ENCODE results near the gene ENOX1. TPM values are rescaled to one million over a fixed set of nuclear protein-coding genes. Genes with fewer than 3 reads are reported as not detected.

The ENOX1 gene
- total and polyA plus RNA-seq, 9 of the 15 experiments (the other 6 are each of a cell fraction or from before 2014, with no cell fraction given) = not detected

- no peak for TF ChIP-seq ZNF655 (CRISPR knock-in tag; IDR thresholded peaks at IDR 0.05)
- no peak for TF ChIP-seq EZH2 (IDR thresholded peaks at IDR 0.05; ENCODE audit: borderline replicate concordance, low read depth, low read length)
- no peak for TF ChIP-seq MYBL2 (IDR thresholded peaks at IDR 0.05; ENCODE audit: low read depth)
- no peak for TF ChIP-seq MYBL2 (CRISPR knock-in tag; IDR thresholded peaks at IDR 0.05; ENCODE audit: borderline replicate concordance)
- TF ChIP-seq DMBX1 (CRISPR knock-in tag; IDR thresholded peaks at IDR 0.05; ENCODE audit: borderline replicate concordance) = no peak
- no peak for TF ChIP-seq ZNF785 (CRISPR knock-in tag; IDR thresholded peaks at IDR 0.05)
- no peak for TF ChIP-seq ZNF639 (CRISPR knock-in tag; conservative IDR thresholded peaks at IDR 0.05 in 1 of 2, IDR thresholded peaks at IDR 0.05 in 1 of 2)
Observed at GRCh38 chr13:43331672-43332071, 455.1 kb downstream of the ENOX1 start (continued).

GRCh38 chr13:43329702-43330101, 457.1 kb downstream of the ENOX1 start:
- ChIA-PET CTCF (ENCODE audit: low intra/inter-chr PET ratio) (no interaction called here), POLR2A (interaction anchor here (1.5 kb wide), 1 partner anchor 8 kb away, joined by 3 read pairs; no protein-coding TSS in a partner anchor)
- no TSS peak for BruUV-seq (replicated peaks)
- Histone ChIP-seq H3K9ac (ENCODE audit: insufficient read depth in 1 of 2, low read depth in 2 of 2, low read length in 2 of 2) (no peak overlapping the region), H3K4me2 (ENCODE audit: insufficient read depth, low read length) (no peak overlapping the region), H3K36me3 (ENCODE audit: control insufficient read depth, insufficient read depth, low read length) (no peaks in the 10 kb centered on the region), H3K4me1 (replicated peaks in 1 of 2; ENCODE audit: control insufficient read depth in 2 of 2, insufficient read depth in 2 of 2, low read length in 2 of 2) (no peaks in the 10 kb centered on the region), H3K9me1 (ENCODE audit: control insufficient read depth, insufficient read depth, low read length) (no peaks in the 10 kb centered on the region), H3K27ac (ENCODE audit: extremely low read depth, low read depth, low read length) (no peak overlapping the region), H3K9me3 (replicated peaks; ENCODE audit: control insufficient read depth, insufficient read depth, low read depth, low read length) (no peaks in the 10 kb centered on the region), H3K27me3 (ENCODE audit: control insufficient read depth in 2 of 2, insufficient read depth in 2 of 2, low read length in 2 of 2) (no peaks in the 10 kb centered on the region; a peak in 1 of 5 replicates), H3K79me2 (ENCODE audit: control insufficient read depth, insufficient read depth, low read length) (no peaks in the 10 kb centered on the region), H2AFZ (ENCODE audit: low read depth, low read length) (no peak overlapping the region), H3K4me3 (no peak overlapping the region), H4K20me1 (replicated peaks; ENCODE audit: control insufficient read depth, insufficient read depth, low read length) (no peaks in the 10 kb centered on the region)
- intact Hi-C loops (cut with micrococcal nuclease) = no loop called here
- in situ Hi-C loops (cut with MboI) = no loop called here
- 0% methylated on average over 2 of the region's 2 CpGs for WGBS (ENCODE audit: insufficient coverage, low coverage, missing lambda C conversion rate)
- FAIRE-seq = no peak
- no peak for ATAC-seq
- no peak for DNase-seq (ENCODE audit: extremely low read depth in 1 of 4, low spot score in 3 of 4)
- TF ChIP-seq ETV1 (tag; conservative IDR thresholded peaks at IDR 0.05; ENCODE audit: low read depth) = no peak
- no peak for TF ChIP-seq FOXK2 (conservative IDR thresholded peaks at IDR 0.05 in 1 of 2, IDR thresholded peaks at IDR 0.05 in 1 of 2; ENCODE audit: low read depth in 2 of 2)
- no peak for TF ChIP-seq ZBTB8A (IDR thresholded peaks at IDR 0.05; ENCODE audit: partially characterized antibody)
- no peak for TF ChIP-seq ZNF121 (CRISPR knock-in tag; conservative IDR thresholded peaks at IDR 0.05)
- TF ChIP-seq SPI1 (IDR thresholded peaks at IDR 0.05; ENCODE audit: borderline replicate concordance, low read depth, low read length) = no peak
- no peak for TF ChIP-seq ZC3H11A (IDR thresholded peaks at IDR 0.05; ENCODE audit: low read depth, low read length)
- TF ChIP-seq ZNF239 (CRISPR knock-in tag; IDR thresholded peaks at IDR 0.05) = no peak
- no peak for TF ChIP-seq ZNF778 (CRISPR knock-in tag; IDR thresholded peaks at IDR 0.05)
- TF ChIP-seq PHF8 (IDR thresholded peaks at IDR 0.05; ENCODE audit: borderline replicate concordance, low read length) = no peak
- TF ChIP-seq PPARD (CRISPR knock-in tag; IDR thresholded peaks at IDR 0.05) = no peak
- TF ChIP-seq TRIM25 (IDR thresholded peaks at IDR 0.05; ENCODE audit: borderline replicate concordance) = no peak
